Tibial nerve (tissue), 4 donors: ENCODE data around the gene MUC5B.

Source experiments
- EP300 ChIP-seq, 2 donors: sonication (generic); formaldehyde crosslinking; IDR thresholded peaks; one replicate each; pipeline ENCODE4 v1.6.1; 2017; ENCODE audit warnings: antibody characterized with exemption in 2 of 2, mild to moderate bottlenecking in 1 of 2
- POLR2A ChIP-seq, 2 donors: fragments of 450-650 bp; IDR thresholded peaks; one replicate each; pipeline ENCODE4 v1.6.1; 2017; ENCODE audit warnings: antibody characterized with exemption in 2 of 2, mild to moderate bottlenecking in 2 of 2, moderate library complexity in 2 of 2
- TF ChIP-seq, protein P1 (sequence below), 5 experiments: fragments of 200-600 bp in 3 of 5; fragments of 450-650 bp in 2 of 5; sonication (generic) in 3 of 5; IDR thresholded peaks; one replicate each; pipeline ENCODE4 v1.5.1; 2016 to 2019; ENCODE audit warnings: antibody characterized with exemption in 5 of 5, mild to moderate bottlenecking in 3 of 5, moderate library complexity in 2 of 5

GRCh38 chr11:1230121-1230455 is 7.2 kb downstream of the MUC5B start:
- TF ChIP-seq POLR2A (IDR thresholded peaks at IDR 0.05) (no peak), EP300 (IDR thresholded peaks at IDR 0.05) (no peak)
- TF ChIP-seq, protein P1, sequence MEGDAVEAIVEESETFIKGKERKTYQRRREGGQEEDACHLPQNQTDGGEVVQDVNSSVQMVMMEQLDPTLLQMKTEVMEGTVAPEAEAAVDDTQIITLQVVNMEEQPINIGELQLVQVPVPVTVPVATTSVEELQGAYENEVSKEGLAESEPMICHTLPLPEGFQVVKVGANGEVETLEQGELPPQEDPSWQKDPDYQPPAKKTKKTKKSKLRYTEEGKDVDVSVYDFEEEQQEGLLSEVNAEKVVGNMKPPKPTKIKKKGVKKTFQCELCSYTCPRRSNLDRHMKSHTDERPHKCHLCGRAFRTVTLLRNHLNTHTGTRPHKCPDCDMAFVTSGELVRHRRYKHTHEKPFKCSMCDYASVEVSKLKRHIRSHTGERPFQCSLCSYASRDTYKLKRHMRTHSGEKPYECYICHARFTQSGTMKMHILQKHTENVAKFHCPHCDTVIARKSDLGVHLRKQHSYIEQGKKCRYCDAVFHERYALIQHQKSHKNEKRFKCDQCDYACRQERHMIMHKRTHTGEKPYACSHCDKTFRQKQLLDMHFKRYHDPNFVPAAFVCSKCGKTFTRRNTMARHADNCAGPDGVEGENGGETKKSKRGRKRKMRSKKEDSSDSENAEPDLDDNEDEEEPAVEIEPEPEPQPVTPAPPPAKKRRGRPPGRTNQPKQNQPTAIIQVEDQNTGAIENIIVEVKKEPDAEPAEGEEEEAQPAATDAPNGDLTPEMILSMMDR (IDR thresholded peaks at IDR 0.05), result no peak
